Activated effector memory CD4-positive, alpha-beta T cell treated with anti-CD3 and anti-CD28 coated beads, Interleukin-2, amount 50 U/mL, for 16 hours (primary cell): Measurements from ENCODE around the gene ACTRT2.

Source experiments
- DNase-seq: peaks from one replicate; pipeline ENCODE4 v3.0.0-alpha.2; 2020

The ACTRT2 gene

GRCh38 chr1:3021233-3021671, at the start of gene ACTRT2:
Gene ACTRT2, plus strand, starts transcription at chr1:3021467. Its CDS starts 220 bp downstream, at chr1:3021687.
- peak; percentile 28 for DNase-seq

DNA sequence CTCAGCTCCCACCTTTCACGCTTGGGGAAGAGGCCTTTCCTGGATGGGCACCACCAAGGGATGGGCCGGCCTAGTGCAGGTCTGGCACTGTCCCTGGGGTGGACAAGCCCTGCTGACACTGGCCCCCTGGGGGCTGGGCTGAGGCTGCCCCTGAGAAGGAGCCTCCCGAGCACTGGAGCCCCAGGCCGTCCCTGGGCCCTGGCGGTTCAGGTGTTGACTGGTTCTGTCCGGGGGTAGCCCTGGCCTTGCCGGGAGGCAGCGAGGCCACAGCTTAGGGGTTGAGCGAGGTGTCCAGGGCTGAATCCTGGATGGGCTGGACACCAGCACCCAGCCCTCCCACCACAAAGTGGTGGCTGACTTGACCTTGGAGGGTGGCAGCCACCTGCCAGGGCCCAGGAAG, 49.7 kb upstream of the ACTRT2 start:
- peak; percentile 57 for DNase-seq

DNA sequence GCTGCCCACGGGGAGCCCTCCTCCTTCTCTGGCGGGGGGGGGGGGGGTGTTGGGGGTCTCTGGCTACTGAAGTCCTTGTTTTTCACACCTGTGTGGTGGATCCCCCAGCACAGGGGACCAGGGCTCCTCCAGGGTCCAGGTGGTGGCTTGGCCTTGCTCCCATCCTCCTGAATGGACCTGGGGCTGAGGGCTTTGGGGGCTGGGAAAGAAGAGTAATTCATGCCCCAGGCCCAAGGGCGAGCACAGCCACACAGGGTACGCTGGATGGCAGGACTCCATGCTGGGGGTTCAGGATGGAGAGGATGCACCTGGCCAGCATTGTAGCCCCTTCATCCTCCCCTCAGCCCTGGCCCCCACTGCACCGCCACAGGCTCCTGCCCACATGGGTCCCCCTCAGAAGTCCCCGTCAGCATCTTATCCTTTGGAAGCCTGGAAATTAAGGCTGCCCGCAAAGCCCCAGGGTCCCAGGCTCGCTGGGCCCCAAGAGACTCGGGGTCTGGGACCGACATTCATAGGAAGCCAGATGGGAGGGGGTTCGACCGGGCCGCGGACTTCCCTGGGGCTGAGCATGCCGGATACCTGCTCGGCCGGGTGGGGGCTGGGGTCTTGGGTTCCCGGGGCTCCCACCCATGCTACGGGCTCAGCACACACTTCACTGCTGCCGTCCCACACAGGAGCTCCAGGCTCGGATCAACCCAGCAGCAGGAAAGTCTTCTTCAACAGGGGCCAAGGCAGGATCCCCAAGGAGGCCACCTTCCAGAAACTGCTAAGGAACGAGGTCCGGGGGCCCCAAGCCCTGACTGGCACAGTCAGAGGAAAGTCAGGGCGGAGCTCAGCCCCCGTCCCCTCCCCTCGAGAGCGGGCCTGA, 49.0 kb upstream of the ACTRT2 start:
- peak; percentile 49 for DNase-seq

DNA sequence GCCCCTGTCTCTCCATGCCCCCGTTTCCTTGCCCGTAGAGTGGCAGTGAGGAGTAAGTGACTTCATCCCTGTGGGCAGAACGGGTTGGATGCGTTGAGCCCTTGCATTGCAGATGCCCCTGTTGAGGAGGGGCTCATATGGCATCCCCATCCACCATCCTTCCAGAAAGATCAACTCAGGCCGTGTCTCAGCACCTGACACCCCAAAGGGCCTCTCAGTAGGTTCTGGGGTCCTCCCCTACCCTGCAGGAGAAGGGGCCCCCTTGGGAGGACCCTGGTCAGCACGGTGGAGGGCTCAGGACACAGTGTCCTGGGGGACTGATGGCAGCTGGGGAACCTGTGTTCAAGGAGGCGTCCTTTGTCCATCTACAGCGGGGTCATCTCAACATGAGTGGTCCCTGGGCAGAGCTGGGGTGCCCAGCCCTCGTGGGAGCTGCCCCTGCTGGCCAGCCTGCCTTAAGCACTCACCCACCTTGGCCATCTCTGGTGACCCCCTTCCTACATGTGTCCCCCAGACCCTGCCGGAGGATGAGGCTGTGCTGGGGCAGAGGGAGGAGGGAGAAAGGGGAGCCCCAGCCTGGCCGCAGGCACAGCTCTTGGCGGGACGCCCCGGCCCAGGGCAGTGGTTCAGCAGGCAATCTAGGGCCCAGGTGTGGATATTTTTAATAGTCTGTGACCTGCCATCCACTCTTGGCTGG, 48.2 kb upstream of the ACTRT2 start:
- peak; percentile 42 for DNase-seq

GRCh38 chr1:2973601-2974593, 47.4 kb upstream of the ACTRT2 start:
- peak; percentile 49 for DNase-seq

DNA sequence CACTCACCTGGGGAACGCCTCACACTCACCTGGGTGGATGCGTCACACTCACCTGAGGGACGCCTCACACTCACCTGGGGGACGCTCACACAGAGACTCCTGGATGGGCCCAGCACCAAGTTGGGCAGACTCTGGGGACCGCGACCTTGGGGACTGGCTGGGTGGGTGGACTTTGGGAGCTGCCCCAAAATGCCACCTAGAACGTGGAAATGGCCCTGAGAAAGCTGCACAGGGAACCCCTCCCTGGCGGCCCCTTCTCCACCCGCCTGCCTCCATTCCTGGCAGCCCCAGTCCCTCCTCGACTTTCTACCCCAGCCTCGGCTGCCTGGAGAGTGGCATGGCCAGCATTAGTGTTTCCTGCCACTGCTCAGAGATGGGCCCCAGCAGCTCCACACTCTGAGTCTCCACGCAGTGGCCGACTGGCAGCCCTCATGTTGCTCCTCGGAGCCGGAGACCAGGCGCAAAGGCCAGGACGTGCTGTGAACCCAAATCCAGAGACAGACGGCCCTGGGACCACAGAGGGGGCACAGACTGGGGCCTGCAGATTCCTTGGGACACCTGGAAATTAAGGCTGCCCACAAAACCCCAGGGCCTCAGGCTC, 46.5 kb upstream of the ACTRT2 start:
- no peak for DNase-seq

- peak; percentile 54 for DNase-seq
Measured at GRCh38 chr1:2975466-2976179, 45.6 kb upstream of the ACTRT2 start.

DNA sequence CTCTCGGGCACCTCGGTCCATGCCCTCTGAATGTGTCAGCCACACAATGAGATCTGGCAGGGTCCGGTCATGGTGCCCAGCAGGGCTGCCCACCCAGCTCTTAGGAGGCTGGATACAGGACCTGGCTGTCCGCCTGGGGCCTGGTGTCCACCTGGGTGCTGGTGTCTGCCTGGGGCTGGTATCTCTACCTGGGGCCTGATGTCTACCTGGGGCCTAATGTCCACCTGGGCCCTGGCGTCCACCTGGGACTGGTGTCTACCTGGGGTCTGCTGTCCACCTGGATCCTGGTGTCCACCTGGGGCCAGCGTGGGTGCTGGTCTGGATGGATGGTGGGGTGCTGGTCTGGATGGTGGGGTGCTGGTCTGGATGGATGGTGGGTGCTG, 45.1 kb upstream of the ACTRT2 start:
- DNase-seq = peak; percentile 33

DNA sequence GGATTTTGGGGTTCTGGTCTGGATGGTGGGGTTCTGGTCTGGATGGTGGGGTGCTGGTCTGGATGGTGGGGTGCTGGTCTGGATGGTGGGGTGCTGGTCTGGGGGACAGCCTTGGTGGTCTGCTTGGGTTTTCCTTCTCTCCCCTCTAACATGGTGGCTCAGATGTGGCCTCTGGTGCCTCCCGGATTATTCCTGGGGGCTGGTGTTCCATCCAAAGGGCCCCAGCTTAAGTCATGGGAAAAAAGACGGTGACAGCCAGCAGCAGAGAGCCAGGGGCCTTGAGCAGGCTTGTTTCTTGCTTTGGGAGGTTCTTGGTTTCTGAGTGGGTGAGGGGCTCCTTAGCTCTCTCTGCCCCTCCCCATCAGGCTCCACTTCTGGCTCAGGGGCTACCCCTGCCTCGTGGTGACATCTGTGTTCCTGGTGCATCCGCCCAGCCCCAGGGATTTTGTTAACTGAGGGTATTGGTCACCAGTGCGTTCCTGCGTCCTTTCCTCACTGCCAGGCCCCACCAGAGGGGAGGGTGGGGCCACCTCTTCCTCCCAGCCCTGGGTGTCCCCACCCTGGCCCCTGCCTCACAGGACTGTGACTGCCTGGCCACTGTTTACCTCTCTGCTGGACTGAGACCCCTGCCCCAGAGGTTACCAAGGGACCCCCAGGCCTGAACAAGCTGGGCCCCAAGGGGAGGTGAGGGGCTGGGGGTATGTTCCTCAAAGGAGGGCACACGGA, 43.2 kb upstream of the ACTRT2 start:
- peak; percentile 48 for DNase-seq

DNA sequence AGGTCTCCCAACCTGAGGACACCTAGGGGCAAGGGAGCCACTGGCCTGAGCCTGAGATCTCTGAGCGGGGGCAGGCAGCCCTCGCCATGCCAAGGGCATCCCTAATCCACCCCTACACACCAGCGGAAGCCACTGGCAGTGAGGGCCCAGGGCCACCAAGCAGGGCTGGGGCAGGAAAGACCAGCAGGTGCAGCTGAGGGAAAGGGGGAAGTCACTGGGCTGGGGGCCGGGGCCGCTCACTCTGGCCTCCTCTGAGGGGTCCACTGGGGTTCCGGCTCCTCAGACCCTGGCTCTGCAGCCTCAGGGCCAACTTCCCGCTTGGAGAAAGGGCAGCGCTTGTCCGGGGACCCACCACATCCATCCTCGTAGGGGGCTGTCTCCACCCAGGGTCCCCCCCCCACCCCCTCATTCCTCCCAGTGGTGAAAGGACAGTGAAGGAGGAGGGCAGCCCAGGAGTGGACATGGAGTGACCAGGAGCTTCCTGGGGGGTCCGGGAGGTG, 42.5 kb upstream of the ACTRT2 start:
- DNase-seq = no peak

DNA sequence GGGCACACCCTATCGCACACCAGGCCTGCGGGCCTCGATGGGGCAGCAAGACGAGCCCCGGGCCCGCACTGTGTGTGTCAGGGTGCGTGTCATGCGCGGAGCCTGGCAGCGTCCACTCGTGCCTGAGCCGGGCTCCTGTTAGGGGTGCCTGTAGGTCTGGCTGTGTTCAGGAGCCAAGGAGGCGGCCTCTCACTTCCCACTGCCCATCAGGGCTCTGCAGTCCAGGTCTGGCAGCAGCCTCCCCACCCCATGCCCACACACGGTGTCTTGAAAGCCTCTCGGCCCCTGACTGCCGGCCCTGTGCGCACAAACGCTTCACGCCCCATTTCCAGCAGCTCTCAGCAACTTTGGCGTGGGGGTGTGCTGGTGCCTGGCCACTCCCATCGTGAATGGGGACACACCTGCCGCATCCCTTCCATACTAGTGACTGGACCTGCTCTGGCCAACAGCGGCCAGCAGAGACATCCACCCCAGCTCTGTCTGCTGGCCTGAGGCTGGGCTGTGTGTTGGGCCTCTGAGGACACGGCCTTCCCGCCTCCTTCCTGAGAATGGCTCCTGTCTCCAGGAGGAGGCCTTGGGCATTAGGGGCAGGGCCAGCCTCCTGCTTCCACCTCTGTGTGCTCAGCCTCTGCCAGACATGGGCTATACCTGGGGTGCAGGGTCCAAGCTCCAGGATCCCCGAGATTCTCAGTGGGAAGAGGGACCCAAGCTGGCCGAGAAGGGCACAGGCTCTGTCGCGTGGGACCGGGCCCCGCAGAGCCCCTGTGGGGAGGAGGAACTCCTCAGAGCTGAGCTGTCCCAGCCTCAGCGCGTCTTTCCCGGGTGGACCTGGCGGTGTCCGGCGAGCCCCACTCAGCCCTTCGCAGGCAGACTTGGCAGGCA, 41.8 kb upstream of the ACTRT2 start:
- peak; percentile 59 for DNase-seq

GRCh38 chr1:2980073-2980791, 41.0 kb upstream of the ACTRT2 start:
- peak; percentile 57 for DNase-seq

GRCh38 chr1:2980849-2981248, 40.4 kb upstream of the ACTRT2 start:
- DNase-seq = peak; percentile 28

DNA sequence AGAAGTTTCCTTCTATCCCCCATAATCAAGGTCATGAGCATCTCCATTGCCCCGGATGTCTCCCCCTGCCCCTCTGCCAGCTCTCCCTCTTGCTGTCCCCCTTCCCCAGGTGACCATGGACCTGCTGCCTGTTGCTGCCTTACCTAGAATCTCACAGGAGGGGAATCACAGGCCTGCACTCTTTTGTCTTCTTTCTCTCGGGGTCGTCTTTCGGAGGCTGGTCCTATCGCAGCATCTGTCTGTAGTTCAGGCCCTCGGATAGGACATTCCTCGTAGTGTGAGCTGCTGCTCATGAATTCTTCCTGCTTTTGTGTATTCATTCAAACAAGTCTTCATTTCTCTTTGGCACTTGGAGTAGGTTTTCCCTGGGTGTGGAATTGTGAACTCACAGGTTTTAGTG, 39.9 kb upstream of the ACTRT2 start:
- no peak for DNase-seq

DNA sequence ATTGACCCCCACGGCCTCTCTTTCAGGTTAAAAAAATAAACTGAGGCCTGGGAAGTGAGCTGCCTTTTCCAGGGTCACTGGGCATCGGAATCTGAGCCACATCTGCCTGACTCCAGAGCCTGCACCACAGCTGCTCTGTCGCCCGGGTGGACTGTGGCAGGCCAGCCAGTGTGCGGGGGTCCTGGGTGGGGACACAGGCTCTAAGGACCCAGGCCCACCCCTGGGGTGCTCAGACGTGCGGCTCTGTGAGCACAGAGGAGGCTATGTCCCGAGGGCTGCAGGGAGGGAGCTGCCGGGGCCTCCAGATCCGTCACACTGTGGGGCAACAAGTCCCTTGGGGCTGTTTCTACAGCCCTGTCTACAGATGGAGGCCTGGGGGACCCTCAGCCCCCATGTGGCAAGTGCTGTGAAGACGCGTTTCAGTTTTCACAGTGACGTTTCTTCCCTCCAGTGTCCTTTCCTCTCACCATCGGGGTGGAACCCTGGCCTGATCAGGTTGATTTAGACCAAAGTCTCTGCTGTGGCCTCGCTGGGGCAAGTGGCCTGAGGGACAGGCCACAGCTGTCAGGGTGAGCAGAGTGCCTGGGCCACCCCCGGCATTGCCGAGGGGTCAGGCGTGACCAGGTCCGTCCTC, 39.2 kb upstream of the ACTRT2 start:
- DNase-seq = no peak

DNA sequence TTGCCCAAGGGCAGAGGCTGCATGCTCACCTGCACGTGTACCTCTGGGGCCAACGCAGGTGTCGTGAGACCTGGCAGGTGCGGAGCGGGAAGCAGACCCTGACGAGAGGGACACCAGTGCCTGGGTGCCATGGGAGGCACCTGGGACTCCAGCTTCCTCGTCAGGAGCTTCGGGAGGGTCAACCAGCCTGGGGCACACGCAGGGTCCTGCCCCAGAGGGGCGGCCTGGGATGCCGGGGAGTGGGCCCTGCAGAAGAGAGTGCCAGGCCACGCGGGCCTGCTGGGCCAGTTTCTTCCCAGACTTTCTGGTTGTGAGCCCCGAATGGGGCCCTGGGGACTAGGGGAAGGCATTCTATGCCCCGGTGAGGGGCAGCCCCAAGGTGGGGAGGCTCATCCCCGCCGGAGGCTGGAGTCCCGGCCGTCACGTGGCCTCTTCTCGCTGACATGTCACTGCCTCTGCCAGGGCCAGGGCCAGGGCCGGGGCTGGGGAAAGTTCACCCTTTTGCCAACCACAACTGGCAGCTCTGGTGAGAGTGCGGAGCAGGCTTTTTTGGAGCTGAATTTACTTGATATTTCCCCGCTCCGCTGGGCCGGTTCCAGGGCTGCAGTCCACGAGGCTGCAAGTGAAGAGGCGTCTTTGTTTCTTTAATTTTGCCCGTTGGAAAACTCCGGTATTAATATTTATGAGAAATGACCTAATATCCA, 38.5 kb upstream of the ACTRT2 start:
- DNase-seq = peak; percentile 54

DNA sequence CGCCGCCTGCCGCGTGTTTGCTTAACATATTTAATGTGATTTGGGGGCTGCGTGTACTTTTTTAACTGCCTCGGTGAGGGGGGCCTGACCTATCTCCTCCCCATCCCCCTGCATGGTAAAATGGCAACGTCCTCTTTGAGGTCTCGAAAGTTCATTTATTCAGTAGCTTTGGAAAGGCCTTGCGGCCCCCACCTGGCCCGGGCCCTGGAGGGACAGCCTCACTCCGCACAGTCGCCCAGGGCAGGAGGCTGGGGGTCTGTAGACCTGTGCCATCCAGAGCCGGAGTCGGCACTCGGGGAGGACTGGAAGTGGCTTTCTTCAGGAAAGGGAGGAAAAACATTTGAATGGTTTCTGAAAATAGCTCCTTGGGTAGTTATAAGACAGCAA, 38.0 kb upstream of the ACTRT2 start:
- DNase-seq = peak; percentile 49
